CD4-positive, alpha-beta T cell treated with Interleukin-2 at 100 ng/mL for 4 hours (primary cell): Measurements from ENCODE around the gene UGT1A6.
"Not testable (repeated sequence)": the region's sequence is repeated elsewhere in the genome, so short reads cannot be mapped to it uniquely, and the experiment has no call there.

ENCODE experiments used
- DNase-seq: peaks from one replicate; pipeline ENCODE4 v3.0.0-alpha.2; 2020; ENCODE audit warnings: low spot score

The UGT1A6 gene

DNA sequence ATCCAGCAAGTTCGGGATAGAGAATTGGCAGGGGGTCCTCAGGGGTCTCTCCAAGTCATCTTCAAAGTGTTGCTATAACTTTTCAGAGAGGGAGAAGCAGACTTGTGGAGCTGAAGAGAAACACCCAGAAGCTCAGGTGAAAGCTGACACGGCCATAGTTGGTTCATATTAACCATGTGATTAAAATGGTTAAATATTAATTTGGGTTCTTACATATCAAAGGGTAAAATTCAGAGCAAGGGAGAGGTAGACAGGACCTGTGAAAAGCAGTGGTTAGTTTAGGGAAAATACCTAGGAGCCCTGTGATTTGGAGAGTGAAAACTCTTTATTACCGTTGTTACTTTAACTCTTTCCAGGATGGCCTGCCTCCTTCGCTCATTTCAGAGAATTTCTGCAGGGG lies at the start of gene UGT1A6:
TSS of gene UGT1A6 (plus strand) at position 243 of the 400 bp plus-strand sequence. CDS start at position 358, 115 bp downstream.
- no peak for DNase-seq

DNA sequence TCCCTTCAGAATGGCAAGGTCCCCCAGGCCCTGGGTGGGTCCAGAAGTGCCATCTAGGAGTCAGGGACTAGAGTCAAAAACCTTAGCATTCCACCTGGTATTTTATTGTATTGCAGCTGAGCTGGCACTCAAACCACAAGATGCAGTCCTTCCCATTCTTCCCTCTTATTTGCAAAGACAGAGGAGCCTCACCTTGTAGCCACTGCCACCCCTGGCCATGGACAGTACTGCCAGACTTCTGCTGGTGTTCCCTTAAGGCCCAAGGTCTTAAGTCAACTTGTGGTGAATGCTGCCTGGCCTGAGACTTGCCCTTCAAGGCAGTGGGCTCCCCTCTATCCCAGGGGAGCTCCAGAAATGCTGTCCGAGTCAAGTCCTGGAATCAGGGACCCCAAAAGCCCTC lies 49.6 kb upstream of the UGT1A6 start:
- no peak for DNase-seq

DNA sequence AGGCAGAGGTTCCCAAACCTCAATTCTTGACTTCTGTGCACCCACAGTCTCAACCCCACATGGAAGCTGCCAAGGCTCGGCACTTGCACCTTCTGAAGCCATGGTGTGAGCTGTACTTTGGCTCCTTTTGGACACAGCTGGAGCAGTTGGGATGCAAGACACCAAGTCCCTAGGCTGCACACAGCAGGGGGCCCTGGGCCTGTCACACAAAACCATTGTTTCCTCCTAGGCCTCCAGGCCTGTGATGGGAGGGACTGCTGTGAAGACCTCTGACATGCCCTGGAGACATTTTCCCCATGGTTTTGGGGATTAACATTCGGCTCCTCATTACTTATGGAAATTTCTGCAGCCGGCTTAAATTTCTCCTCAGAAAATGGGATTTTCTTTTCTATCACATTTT lies 46.7 kb upstream of the UGT1A6 start:
- DNase-seq, result not testable (repeated sequence)

DNA sequence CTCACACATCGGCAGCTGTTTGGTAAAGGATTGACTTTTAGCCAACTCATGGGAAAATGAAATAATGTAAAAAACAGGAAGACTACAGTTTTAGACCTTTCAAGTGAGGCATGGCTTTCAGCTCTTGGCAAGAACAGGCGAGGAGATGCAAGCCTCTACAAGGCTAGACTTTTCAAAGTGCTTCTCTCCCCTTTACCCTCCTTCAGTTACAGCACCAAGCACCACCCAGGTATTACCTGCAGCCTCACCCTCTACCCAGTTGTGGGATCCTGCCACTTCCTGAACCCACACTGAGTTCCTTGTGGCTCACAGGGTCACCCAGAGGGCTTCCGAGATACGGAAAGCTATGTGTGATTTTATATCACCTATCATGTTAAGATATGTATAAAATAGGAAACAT lies 41.7 kb upstream of the UGT1A6 start:
- no peak for DNase-seq

DNA sequence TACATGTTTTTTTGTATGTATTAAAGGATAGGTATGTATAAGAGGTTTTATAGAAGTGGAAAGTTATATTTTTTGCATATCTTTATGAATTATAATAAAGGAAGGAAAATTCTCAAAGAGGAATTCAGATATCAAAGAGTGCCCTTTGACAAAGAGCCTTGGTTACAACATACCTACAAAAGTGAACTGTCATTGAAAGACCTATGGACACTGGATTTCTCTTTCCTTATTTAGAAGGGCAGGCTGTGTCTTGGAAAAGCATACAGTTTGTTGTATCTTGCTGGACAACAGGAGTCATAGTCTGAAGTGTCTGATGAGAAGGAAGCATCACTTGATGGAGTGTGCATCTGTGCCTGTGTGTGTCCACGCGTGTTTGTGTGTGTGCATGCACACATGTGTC lies 41.3 kb upstream of the UGT1A6 start:
- DNase-seq, result no peak

DNA sequence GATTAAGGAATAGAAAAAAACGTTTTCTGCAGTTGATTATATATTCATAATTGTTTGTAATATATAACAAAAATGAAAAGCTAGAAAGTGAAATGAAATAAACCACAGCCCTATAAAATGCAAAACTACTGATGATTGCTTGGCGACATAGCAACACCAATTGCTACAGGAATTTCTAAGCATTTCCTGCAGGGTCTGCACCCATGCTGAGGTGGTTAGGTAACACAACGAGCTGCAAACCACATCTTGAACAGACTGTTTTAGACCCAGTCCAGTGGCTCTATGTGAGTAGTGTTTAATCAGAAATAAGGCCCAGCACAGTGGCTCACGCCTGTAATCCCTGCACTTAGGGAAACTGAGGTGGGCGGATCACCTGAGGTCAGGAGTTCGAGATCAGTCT lies 38.2 kb upstream of the UGT1A6 start:
- no peak for DNase-seq

DNA sequence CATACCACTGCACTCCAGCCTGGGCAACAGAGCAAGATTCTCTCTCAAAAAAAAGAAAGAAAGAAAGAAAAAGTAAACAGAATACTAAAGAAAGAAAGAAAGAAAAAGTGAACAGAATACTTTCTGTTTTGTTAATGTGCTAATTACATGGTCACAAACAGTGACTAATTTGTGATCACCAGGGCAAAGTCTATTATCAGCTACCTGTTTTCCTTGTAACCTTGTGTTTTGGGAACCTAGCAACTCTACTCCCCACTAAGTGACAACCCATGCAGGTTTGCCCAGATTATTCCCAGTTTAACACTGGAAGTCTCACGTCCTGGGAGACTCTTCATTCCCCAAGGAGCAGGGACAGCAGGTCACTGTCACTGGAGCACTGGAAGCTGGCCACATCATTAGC lies 37.6 kb upstream of the UGT1A6 start:
- DNase-seq, result no peak

DNA sequence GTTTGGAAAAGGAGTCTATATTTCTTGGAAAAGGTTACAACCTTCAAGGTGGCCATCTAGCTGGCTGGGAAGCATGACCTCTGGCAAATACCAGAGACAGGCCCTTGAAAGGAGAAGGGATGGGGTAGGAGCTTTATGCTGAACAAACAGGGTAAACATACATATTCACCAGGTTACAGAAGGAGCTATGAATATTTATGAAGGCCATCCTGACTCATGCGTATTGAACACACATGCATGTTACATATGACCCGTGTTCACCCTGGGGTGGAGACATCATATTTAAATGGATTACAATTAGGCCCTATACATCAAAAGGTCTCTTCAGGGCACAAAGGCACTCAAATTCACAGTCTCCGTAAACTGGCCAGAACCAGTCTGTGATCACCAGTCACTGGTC lies 36.7 kb upstream of the UGT1A6 start:
- DNase-seq, result not testable (repeated sequence)

DNA sequence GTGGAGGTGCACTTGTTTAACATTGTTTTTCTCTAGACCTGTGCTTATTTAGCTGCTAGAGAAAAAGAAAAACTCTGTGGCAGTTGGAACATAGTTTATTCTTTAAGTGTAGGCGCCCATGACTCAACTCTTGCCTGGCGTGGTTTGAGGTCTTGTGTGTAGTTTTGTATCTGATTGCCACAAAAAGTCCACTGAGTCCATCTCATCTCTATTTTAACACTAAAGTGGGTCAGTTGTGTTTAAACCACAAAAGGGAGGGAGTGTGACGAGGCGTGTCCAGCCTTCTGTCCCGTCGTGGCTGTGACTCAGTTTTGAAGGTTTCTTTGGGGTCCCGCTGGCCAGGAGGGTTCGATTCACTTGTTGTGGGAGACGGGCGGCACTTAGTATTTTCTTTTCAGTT lies 36.2 kb upstream of the UGT1A6 start:
- DNase-seq, result no peak

DNA sequence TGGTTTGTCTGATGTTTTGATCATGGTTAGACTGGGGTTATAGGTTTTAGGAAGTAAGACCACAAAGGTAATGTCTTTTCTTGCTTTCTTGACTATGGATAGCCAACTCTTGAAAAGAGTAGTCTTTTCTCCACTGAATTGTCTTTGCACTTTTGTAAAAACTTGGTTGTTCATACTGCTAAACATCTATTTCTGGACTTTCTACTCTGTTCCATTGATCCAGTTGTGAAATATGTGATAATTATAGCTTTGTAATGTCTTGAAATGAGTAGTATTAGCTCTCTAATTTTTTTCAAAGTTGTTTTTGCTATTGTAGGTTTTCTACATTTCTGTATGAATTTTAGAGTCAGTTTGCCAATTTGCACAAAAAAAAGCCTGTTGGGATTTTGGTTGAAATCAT lies 34.1 kb upstream of the UGT1A6 start:
- DNase-seq, result no peak

DNA sequence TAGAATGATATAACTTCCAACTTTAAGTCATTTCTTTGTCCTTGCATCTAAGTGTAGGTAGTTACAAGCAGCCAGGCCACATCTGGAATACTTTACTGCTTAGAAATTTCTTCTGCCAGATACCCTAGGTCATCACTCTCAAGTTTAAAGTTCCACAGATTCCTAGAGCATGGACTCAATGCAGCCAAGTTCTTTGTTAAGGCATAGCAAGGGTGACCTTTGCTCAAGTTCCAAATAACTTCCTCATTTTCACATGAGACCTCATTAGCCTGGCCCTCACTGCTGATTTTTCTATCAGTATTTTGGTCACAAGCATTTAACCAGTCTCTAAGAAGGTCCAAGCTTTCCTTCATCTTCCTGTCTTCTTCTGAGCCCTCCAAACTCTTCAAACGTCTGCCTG lies 28.8 kb upstream of the UGT1A6 start:
- no peak for DNase-seq

DNA sequence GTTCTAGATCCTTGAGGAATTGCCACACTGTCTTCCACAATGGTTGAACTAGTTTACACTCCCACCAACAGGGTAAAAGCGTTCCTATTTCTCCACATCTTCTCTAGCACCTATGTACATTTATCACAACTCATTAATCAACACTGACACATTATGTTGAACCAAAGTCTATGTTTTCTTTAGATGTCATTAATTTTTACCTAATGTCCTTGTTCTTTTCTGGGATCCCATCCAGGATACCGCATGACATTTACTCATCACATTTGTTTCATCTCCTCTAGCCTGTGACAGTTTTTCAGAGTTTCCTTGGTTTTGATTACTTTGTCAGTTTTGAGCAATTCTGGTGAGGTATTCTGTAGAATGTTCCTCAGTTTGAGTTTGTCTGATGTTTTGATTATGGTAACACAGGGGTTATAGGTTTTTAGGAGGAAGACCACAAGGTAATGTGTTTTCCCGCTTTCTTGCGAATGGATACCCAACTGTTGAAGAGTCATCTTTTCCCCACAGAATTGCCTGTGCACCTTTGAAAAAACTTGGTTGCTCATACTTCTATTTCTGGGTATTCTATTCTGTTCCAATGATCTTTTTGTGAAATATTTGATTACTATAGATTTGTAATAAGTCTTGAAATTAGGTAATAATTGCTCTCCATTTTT lies 24.0 kb upstream of the UGT1A6 start:
- DNase-seq, result no peak

DNA sequence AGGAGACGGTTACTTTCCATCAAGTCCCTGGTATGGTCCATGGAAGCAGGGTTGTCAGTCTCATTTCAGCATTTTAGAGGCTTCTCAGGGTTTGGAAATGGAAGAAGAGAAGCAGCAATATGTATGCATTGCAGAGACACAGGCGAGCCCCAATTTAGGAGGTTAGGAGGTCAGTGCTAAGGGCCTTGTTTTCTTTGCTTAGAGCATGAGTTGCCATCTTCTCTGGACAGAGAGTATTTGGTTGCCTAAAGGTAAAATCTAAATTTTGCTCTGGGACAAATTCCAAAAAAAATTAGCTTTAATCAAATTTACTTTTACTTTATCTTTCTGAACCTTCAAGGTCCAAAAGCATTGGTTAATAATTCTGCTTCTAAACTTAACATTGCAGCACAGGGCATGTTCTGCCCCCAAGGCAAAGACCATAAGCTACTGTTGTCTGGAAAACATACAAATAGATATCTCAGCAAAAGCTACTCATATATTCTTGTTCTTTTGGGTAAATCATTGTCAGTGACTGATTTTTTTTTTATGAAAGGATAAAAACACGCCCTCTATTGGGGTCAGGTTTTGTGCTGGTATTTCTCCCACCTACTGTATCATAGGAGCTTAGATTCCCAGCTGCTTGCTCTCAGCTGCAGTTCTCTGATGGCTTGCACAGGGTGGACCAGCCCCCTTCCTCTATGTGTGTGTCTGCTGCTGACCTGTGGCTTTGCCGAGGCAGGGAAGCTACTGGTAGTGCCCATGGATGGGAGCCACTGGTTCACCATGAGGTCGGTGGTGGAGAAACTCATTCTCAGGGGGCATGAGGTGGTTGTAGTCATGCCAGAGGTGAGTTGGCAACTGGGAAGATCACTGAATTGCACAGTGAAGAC lies 21.2 kb upstream of the UGT1A6 start, which contains the start of gene UGT1A9:
TSS of gene UGT1A9 (plus strand) at position 609 of the 872 bp plus-strand sequence. CDS start at position 646, 37 bp downstream.
- no peak for DNase-seq

DNA sequence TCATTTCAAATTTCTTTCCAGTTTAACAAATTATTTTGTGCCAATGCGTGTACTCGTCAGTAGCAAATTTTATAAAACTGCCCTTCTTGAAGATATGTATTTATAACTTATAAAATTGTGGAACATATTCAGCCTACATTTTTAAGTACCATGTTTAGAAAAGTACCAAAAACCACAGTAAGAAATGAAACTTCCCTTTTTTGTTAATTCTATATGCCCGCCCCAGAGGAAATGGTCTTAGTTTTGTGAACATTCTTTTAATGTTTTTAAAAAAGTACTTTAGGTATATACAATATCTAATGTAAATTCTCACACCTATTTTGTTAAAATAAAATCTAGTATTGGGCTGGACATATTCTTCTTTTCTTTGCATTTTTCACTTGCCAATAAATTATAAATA lies 19.8 kb upstream of the UGT1A6 start:
- DNase-seq, result no peak

DNA sequence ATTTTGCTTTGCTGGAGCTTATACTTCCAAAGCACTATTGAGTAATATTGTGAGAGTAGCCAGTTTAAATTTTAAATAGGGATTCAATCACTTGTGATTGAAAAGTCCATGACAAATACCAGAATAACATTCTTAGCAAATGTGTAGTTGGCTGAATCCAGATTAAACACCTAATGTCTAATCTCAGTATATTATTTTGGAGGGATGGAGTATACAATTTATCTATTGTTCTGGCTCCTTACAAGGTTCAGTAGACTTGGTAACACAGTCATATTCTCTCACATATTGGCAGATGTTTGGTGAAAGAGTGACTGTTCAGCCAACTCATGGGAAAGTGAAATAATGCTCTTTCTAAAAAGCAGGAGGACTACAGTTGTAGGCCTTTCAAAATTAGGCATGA lies 18.8 kb upstream of the UGT1A6 start:
- no peak for DNase-seq

DNA sequence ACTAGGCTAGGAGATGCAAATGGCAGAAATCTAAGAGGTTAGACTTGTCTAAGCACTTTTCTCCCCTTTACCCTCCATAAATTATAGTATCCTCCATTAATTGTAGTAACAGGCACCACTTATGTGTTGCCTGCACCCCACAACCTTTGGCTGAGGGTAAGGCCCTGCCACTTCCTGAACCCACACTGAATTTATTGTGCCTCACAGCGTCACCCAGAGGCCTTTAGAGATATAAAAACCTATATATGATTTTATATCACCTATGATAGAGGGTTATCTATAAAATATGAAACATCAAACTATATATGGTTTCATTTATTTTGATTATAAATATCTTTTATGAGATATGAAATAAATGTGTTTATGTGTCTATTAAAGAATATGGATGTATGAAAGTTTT lies 18.4 kb upstream of the UGT1A6 start:
- DNase-seq, result no peak

DNA sequence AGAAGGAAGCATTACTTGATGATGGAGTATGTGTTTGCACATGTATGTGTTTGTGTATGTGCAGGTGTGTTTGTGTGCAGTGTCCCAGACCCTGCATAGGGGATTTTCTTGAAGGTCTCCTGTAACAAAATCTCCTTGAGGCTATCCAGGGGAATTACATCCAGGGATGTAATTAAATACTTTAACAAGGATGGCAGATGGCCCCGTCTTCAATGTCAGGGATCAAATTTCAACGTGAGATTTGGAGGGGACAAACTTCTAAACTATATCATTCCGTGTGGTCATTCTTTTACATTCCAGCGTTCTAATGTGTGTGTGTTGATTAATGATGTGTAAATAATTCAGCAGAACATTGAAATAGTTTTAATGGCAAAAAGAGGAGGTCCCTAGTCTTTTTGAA lies 17.7 kb upstream of the UGT1A6 start:
- no peak for DNase-seq

DNA sequence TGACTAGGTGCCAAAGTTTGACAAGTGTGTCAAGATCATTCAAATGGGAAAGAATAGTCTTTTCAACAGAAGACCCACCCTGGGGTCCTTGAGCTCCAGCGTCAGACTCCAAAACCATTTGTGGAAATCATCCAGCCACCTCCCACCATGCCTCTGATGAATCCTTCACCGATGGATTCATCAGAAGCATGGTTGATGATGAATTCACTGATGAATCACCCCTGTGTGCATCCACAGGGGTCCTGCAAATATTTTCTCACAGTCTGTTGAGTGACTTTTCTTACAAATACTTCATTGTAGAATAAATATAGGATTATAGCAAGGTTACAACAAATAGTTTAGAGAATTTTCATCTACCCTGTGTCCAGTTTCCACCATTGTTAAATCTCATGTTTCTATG lies 16.6 kb upstream of the UGT1A6 start:
- no peak for DNase-seq

DNA sequence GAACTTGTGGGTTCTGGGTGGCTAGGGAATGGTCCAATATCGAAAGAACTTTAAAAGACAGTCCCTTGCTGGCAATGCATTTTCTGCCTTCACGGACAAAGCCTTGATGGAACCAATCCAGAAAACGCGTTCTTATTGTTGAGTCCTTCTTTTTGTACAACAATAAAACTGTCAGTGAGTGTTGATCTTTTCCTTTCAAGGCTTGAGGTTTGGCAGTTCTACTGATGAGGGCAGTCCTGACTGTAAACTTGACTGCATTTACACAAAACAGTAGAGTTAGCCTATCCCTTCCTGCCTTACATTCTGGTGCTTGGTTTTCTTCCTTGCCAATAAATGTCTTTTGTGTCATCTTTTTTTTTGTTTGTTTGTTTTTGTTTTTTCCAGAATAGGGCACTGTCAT lies 13.5 kb upstream of the UGT1A6 start:
- DNase-seq, result no peak

DNA sequence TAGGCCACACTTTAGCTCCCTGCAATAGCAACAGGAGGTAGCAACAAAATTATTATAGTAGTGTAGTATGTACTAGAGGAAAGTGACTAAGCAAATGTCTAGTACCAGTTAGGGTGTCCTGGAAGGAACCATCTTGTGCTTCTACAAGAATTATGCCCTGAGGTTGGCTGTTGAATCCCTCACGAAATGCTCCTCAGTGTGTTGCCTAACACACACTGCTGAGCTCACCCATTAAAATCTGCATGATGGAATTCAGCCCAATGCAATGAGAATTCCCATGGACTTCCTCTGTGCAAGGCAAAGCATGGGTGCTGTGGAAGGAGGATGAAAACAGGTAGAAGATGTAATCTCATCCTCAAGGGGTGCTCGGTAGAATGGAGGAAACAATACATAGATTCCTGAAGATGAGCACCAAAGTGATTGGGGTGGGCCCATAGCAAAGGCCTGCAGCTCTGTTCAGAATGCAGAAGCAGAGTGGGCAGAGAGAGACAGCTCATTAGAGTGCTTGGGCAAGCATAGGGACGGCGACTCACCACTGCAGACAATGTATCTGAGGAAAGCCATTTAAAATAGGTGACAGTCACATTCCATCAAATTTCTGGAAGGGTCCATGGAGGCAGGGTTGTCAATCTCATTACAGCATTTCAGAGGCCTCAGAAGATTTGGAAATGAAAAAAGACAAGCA lies 12.2 kb upstream of the UGT1A6 start:
- DNase-seq, result no peak

DNA sequence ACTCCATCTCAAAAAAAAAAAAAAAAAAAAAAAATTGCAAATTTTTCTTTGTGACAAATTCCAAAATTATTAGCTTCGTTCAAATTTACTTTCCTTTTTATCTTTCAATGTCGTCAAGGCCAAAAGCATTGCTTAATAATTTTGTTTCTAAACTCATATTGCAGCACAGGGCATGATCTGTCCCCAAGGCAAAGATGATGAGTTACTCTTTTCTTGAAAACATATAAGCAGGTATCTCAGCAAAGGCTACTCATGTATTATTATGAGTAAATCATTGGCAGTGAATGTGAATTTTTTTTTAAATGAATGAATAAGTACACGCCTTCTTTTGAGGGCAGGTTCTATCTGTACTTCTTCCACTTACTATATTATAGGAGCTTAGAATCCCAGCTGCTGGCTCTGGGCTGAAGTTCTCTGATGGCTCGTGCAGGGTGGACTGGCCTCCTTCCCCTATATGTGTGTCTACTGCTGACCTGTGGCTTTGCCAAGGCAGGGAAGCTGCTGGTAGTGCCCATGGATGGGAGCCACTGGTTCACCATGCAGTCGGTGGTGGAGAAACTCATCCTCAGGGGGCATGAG lies 11.1 kb upstream of the UGT1A6 start, which contains the start of gene UGT1A7:
TSS of gene UGT1A7 (plus strand) at position 381 of the 579 bp plus-strand sequence. CDS start at position 418, 37 bp downstream.
- no peak for DNase-seq

DNA sequence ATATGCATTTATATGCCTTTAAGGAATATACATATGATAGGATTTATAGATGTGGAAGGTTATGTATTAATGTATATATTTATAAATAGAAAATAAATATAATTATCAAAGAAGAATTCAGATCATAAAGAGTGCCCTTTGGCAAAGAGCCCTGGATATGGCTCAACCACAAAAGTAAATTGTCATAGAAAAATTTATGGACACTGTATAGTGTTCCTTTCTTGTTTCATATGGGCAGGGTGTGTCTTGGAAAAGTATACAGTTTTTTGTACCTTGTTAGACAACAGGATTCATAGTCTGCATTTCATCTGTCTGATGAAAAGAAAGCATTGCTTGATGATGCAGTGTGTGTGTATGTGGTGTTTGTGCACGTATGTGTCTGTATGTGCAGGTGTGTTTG lies 8.1 kb upstream of the UGT1A6 start:
- DNase-seq, result no peak
